NCI-H748 treated with DMSO at 0.1 percent for 48 hours (cell line): Measurements from ENCODE around the gene USH1G.

Experiments used
- DNase-seq: peaks from one replicate; lab custom pipeline; 2025; lab: John Stamatoyannopoulos, UW

The USH1G gene

GRCh38 chr17:74903034-74903433 lies 20.0 kb downstream of the USH1G start:
- DNase-seq = no peak

DNA sequence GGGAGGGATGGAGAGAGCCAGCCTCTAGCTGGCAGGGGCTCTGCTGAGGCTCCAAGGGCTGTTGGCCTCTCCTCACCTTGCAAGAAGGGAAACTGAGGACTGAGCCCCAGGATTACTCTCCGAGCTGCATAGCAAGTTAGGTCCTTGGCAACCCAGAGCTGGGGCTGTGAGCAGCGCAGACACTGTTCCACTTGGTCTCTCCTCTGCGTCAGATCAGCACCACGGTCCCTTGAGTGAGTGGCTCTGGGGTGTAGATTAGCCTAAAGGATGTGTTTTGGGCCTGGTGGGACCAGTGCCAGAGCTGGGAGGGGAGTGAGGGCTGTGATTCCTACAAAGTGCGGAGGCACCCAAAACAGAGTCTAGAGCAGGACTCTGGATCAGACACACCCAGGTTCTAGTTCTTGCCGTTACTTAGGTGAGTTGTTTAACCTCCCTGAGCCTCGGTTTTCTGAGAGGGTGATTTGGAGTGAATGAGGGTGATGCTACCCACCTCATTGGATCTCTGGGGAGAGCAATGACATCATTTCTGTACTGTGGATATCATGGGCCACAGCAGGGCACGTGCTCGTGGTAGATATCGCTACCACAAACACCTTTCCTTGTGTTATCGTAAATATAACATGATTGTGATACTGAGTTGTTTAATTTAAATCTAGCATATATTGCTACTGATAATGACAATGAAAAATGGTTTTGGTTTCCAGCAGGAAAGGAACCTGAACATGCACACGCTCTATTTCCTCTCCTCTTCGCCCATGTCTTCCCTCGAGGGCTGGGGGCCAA lies 21.5 kb downstream of the USH1G start:
- no peak for DNase-seq

GRCh38 chr17:74900208-74900607 lies 22.8 kb downstream of the USH1G start:
- no peak for DNase-seq

DNA sequence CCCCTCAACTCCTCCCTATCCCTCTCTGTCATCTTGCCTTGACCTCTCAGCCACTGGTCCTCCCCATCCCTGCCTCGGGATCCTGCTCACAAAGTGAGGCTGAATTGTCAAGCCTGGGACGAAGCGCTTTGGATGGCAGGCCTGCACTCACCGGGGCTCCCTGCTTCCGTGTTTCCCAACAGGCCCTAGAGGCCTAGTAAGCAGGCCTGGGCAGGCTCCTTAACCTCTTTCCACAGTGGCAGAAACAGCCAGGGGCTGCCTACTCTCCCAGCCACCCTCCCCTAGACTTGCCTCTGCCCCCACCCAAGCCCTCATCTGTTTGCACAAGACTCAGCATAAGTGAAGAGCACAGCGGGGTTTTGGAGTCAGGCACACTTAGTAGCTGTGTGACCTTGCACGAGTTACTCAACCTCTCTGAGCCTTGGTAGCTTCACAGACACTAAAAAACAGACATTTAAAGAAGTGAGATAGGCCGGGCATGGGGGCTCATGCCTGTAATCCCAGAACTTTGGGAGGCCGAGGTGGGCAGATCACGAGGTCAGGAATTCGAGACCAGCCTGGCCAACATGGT lies 24.6 kb downstream of the USH1G start:
- DNase-seq = no peak

- DNase-seq = no peak
These were observed 29.0 kb downstream of the USH1G start for GRCh38 chr17:74893936-74894671.

- no peak for DNase-seq
These were observed 29.8 kb downstream of the USH1G start, which contains the start of gene FADS6 for GRCh38 chr17:74892974-74893911. Gene FADS6 (minus strand): TSS chr17:74893633. CDS start chr17:74893595, 38 bp downstream.

DNA sequence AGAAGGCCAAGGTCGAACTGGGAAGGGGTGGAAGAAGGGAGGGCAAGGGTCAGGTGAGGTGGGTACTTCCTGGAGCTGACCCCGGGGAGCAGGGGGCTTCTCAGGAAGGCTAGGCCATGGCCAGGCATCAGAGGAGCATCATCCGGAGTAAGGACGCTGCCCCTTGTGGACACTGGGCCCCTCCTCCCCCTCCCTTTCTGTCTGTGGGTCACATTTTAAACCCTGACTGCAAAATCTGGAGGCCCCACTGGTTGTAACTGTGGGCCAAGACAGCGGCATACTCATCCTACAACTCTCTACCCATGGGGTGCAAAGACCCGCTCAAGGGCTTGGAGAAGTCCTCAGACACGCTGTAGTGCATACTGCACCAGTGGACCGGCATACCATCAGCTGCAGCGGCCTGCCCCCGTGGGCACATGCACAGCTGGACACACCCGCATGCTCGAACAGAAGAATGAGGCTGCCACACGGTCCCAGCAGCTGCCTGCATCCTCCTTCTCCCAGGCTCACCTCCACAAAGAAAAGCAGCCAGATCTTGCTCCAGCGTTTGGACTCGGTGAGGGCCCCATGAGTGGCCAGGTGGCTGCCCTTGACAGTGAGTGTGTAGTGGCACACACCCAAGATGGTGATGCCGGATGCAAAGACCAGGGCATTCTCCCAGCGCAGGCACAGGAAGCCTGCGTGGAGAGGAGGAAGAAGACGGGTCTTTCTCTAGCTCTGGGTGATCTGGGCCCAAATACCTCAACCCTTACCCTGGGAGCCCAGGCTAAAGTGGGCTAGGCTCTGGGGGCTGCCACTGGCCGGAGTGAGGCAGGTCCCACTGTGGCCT lies 30.8 kb downstream of the USH1G start:
- no peak for DNase-seq

DNA sequence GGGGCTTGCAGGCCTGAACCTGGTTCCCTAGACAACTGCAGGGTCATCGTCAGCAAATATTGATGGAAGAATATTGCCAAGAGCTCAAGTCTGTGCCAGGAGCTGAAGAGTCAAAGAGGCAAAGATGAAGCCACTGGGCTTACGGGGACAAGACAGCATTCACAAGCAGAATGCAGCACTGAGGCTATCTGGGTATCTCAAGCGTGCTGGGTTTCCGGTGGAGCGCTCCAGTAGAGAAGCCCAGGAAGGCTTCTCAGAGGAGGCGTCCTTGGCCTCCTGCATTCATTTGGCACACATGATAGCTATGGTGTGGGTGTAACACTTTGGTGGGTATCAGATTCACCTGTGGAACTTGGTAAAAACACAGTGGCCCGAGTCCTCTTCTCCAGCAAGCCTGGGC lies 32.5 kb downstream of the USH1G start:
- no peak for DNase-seq

DNA sequence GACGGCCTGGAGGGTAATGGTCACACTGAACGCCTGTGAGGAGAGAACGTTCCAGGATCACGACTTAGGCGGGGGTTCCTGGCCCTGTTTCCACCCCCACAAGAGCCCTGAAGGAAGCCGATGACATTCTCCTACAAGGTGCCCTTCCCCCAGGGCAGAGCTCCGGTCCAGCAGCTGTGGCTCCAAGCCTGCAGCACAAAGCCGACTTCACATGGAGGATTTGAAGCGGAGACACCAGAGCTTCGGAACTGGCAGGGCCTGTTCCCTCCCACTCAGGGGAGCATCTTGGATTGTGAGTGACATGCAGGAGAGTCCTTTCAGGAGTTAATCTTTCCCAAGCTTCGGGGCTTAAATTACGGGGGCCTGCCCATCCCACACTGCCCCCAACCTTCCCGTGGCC lies 34.6 kb downstream of the USH1G start:
- DNase-seq = no peak

- DNase-seq = no peak
These were observed 39.8 kb downstream of the USH1G start for GRCh38 chr17:74883241-74883745.

DNA sequence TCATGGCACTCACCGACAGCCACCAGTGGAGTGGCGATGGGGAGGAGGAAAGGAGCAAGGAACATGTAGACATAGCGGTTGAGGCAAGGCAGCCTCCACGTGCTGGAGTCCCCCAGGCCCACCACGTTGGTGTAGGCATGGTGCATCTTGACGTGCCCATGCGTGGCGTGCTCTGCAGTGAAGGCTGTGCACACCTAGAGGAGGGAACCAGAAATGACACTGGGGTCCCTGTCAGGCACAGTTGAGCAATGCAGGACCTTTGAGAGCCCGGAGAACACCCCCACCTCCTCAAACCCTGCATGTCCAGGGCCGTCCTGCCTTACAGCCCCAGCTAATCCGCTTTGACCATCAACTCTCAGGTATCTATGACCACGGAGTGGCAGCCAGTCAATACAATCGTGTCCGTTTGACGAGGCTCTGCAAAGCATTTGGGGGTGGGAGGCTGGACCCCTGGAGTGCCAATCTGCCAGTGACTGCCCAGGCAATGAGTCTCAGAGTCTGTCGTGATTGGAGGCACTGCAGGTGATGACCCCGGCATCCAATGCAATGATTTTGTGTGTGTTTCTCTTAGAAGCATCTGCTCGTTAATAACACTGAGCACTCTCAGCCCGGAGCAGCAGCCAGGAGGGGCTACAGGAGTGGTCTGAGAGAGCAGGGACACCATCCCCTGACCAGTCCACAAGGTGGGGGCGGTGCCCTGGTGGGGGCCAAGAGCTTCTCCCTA lies 40.4 kb downstream of the USH1G start:
- no peak for DNase-seq

DNA sequence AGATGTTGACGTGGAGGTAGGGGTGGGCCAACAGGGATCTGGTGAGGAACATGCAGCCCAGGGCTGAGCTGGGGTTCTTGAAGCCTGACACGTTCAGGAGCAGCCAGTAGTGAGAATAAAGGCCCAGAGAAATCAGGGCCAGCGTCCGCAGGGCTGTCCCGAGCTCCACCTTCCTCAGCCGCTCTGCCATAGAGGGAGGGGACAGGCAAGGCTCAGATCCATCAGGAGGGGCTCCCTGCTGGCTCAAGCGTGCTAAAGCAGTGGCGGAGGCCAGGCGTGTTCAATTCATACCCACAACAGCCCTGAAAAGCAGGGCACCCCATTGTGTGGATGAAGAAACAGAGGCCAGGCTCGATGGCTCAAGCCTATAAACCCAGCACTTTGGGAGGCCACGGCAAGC lies 42.0 kb downstream of the USH1G start:
- DNase-seq = no peak

DNA sequence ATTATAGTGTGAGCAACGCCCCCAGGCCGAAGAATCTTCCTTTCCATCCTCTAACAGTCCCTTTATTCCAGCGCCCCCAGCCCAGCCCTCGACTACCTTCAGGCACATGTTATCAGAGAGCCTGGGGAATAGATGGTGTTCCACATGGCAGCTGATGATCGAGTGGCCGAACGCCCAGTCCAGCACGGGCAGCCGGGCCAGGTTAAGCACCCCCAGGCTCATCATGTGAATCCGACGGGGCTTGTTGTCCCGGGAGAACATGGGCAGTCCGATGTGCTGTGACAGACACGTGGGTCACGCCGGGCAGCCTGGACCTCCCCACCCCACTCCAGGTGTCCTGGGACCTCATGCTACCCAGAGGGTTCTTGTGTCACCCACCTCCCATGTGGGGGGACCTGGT lies 43.7 kb downstream of the USH1G start:
- DNase-seq = no peak

DNA sequence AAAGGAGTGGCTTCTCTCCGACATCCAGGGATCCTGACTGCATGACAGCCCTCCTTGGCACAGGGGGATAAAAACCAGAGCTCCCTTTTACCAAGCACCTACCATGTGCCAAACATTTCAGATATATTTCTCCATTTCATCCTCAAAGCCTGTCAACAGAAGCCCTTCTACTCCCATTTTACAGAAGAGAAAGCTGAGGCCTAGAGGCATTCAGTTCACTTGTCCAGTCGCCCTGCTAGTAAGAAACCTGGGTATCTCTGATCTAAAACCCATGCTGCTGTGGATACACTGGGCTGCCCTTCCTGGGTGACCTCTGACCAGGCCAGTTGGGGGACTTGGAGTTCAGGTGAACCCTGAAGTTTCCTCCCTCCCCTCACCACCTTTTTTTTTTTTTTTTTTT lies 44.4 kb downstream of the USH1G start:
- no peak for DNase-seq

- no peak for DNase-seq
These were observed 45.2 kb downstream of the USH1G start for GRCh38 chr17:74877592-74878548.

DNA sequence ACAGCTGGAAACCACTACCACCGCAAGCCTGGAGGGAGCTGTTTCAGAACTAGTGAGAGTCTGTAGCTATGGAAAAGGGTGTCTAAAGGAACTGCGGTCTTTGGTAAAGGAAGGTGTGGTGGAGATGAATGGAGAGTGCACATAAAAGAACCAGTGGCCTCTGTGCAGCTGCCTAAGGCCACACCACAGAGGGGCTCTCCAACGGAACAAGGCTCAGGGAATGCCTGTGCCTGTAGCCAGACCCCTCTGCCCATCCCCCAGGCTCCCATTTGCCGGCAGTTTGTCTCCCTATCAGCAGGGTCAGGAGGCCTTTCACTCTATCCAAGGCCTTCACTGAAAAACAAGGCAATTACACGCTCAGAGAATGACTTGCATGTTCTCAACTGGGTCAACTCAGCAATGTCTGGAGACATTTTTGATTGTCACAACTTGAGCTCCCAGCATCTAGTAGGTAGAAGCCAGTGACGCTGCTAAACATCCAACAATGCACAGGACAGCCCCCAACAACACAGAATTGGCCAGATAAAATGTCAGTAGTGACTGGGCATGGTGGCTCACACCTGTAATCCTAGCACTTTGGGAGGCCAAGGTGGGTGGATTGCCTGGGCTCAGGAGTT lies 47.0 kb downstream of the USH1G start:
- DNase-seq = no peak

DNA sequence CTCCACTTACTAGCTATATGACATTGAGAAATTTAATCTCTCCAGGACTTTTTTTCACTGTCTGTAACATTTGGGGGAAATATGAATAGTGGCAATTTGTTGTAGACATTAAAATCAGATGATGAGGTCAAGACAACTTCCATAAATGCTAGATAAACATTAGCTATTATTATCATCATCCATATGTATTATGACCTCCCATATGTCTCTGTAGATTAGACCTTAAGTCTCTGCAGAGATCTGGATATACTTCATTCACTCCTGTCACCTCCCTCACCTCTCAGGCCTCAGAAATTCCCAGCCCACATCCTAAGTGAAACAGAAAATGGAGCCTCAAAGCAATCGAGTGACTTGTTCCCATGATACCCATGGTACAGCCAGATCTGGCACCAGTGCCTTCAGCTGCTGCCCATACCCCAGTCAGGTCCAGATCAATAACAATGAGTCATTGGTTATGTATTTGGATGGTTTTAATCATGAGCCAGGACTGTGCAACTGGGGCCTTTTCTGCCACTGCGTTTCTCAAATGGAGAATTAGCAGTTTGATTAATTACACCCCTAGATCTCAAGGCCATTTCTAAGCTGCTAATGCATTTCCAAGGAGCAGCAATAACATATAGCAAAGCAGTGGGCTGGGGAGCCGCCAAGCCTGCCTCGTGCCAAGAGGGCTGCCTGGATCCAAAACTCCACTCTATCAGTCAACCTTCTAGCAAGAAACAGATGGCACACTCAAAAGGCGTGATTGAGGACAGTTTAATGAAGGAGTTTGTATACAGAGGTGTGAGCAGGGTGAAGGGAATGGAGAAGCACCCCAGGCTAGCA lies 47.7 kb downstream of the USH1G start:
- no peak for DNase-seq

DNA sequence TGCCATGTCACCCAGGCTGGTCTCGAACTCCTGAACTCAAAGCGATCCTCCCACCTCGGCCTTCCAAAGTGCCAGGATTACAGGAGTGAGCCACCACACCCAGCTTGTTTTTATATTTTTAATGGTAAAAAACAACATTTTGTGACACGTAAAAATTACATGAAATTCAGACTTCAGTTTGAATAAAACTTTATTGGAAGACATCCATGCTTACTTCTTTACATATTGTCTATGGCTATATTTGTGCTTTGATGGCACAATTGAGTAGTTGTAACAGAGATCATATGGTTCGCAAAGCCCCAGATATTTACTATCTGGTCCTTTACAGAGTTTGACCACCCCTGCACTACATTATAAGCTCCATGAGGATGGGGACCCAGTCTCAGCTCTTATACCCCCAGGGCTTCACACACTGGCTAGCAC lies 48.4 kb downstream of the USH1G start:
- DNase-seq = no peak
